PC-9 (cell line): ENCODE results near the gene DPYD. TPM values are rescaled to one million over a fixed set of nuclear protein-coding genes. Genes with fewer than 3 reads are reported as not detected.

ENCODE experiments used
- BruUV-seq: library from RNA; stranded (reverse); fragments of 400-500 nt; replicated peaks from 2 replicates; lab custom pipeline; 2021; lab: Mats Ljungman, UMichigan
- CTCF ChIA-PET: fragments of 300-600 bp; sonication (Branson Sonifier 250); formaldehyde crosslinking; loops from one replicate; lab custom pipeline; 2022; ENCODE audit warnings: antibody characterized with exemption; lab: Charles Lee
- POLR2A ChIA-PET: fragments of 300-600 bp; sonication (Branson Sonifier 250); formaldehyde crosslinking; loops from one replicate; lab custom pipeline; 2022; ENCODE audit warnings: antibody characterized with exemption; ENCODE audit not compliant: unreplicated experiment; lab: Charles Lee
- DNase-seq, 2 experiments: peaks; one replicate each; pipeline versions ENCODE4 v3.0.0 to v3.0.0-alpha.2; 2015 to 2022; ENCODE audit warnings: mixed read lengths in 1 of 2
- H2AFZ ChIP-seq: fragments of 200-600 bp; sonication (generic); 2 replicates; pipeline ENCODE4 v1.8.1; 2017; ENCODE audit warnings: antibody characterized with exemption
- H3F3A ChIP-seq: fragments of 200-600 bp; sonication (generic); 2 replicates; pipeline ENCODE4 v1.8.1; 2017; ENCODE audit warnings: antibody characterized with exemption, mild to moderate bottlenecking, low read depth; ENCODE audit not compliant: insufficient read depth
- H3K27ac ChIP-seq: fragments of 200-600 bp; sonication (generic); 2 replicates; pipeline ENCODE4 v1.6.1; 2016; ENCODE audit warnings: mixed run types
- H3K27me3 ChIP-seq: fragments of 200-600 bp; sonication (generic); 2 replicates; pipeline ENCODE4 v1.6.1; 2016; ENCODE audit warnings: low read depth, mixed run types; ENCODE audit not compliant: insufficient read depth
- H3K36me3 ChIP-seq: fragments of 200-600 bp; sonication (generic); 2 replicates; pipeline ENCODE4 v1.6.1; 2016; ENCODE audit warnings: low read depth, mixed run types
- H3K4me1 ChIP-seq: fragments of 200-600 bp; sonication (generic); replicated peaks from 2 replicates; pipeline ENCODE4 v1.6.1; 2016; ENCODE audit warnings: mixed run types; ENCODE audit not compliant: insufficient read depth
- H3K4me2 ChIP-seq: fragments of 200-600 bp; sonication (generic); 2 replicates; pipeline ENCODE4 v1.6.1; 2017; ENCODE audit warnings: mixed run types
- H3K4me3 ChIP-seq: fragments of 200-600 bp; sonication (generic); 2 replicates; pipeline ENCODE4 v1.6.1; 2016; ENCODE audit warnings: mixed run types
- H3K79me2 ChIP-seq: fragments of 200-600 bp; sonication (generic); 2 replicates; pipeline ENCODE4 v1.6.1; 2017; ENCODE audit warnings: low read depth, mixed run types
- H3K9me2 ChIP-seq: fragments of 200-600 bp; sonication (generic); 2 replicates; pipeline ENCODE4 v1.8.1; 2017; ENCODE audit warnings: mild to moderate bottlenecking; ENCODE audit not compliant: insufficient read depth
- H3K9me3 ChIP-seq: fragments of 200-600 bp; sonication (generic); 2 replicates; pipeline ENCODE4 v1.8.1; 2016; ENCODE audit warnings: low read depth; ENCODE audit not compliant: insufficient read depth
- H4K20me1 ChIP-seq: fragments of 200-600 bp; sonication (generic); 2 replicates; pipeline ENCODE4 v1.8.1; 2017; ENCODE audit not compliant: insufficient read depth
- EZH2 ChIP-seq: fragments of 200-600 bp; sonication (generic); IDR thresholded peaks from 2 replicates; pipeline ENCODE4 v1.8.0; 2017; ENCODE audit warnings: antibody characterized with exemption, low read depth
- intact Hi-C: fragments of 100-400 bp; cut with micrococcal nuclease; formaldehyde crosslinking; loops from one replicate; pipeline ENCODE4 v1.10.0; 2022; ENCODE audit not compliant: unreplicated experiment
- total RNA-seq: library from RNA; stranded (reverse); gene quantifications from 2 replicates; pipeline ENCODE4 v1.2.3, GENCODE V29; 2021
- TF ChIP-seq, protein P1 (sequence below): fragments of 200-600 bp; sonication (generic); conservative IDR thresholded peaks from 2 replicates; pipeline ENCODE4 v1.6.1; 2017; ENCODE audit warnings: mixed run types, antibody characterized with exemption, mild to moderate bottlenecking, moderate library complexity

Gene DPYD
- total RNA-seq, 1 experiment from 2014 or later: 24.1 TPM

DNA sequence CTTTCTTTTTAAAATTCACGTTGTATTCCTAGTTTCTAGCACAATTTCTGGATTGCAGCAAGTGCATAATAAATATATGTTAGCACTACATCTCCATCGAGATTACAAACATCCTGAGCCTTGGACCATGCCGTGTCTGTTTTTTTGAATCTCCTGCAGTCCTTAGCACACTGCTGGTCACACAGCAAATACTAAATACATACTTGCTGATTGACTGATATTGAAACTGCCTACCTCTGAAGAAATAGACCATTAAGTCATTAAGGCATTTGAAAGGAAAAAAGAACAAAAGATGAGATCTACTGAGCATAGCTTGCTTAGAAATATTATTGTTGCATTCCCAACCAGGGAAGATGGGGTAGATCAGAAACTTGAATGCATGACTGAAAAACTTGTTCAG, 830.1 kb downstream of the DPYD start:
- CTCF ChIA-PET: no interaction called here
- Histone ChIP-seq H3K4me1 (no peaks in the 10 kb centered on the region), H3K4me3 (no peak overlapping the region), H3K79me2 (no peaks in the 10 kb centered on the region), H3K27me3 (no peaks in the 10 kb centered on the region), H3K36me3 (no peaks in the 10 kb centered on the region), H3K4me2 (no peak overlapping the region), H3K9me3 (peaks cover 3% of the 10 kb centered on the region; the same call in 1 of the 2 replicates), H2AFZ (no peak overlapping the region), H4K20me1 (no peaks in the 10 kb centered on the region), H3K27ac (no peak overlapping the region), H3K9me2 (no peaks in the 10 kb centered on the region), H3F3A (no peaks in the 10 kb centered on the region)
- DNase-seq: no peak
- no peak for TF ChIP-seq EZH2
- intact Hi-C loops: no loop called here
- POLR2A ChIA-PET: no interaction called here
- no TSS peak for BruUV-seq

DNA sequence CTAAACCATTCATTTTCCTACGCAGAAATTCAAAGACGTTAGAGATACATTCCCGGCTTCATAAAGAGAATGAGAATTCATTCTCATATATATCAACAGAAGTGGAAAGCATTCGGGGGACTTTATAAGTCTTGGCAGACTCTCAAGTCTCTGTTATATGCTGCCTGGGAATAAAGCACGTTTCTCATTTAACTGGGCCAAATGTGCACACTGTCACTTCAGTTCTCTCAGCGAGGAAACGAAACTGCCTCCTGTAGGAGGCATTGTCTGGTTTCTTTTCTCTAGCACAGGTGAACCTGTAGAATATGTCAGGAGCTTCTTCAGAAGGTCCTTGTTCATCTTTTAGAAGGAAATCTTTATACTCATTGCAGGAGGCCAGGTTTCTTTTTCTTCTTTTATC, 831.7 kb downstream of the DPYD start:
- TF ChIP-seq EZH2: no peak
- TF ChIP-seq, protein P1, sequence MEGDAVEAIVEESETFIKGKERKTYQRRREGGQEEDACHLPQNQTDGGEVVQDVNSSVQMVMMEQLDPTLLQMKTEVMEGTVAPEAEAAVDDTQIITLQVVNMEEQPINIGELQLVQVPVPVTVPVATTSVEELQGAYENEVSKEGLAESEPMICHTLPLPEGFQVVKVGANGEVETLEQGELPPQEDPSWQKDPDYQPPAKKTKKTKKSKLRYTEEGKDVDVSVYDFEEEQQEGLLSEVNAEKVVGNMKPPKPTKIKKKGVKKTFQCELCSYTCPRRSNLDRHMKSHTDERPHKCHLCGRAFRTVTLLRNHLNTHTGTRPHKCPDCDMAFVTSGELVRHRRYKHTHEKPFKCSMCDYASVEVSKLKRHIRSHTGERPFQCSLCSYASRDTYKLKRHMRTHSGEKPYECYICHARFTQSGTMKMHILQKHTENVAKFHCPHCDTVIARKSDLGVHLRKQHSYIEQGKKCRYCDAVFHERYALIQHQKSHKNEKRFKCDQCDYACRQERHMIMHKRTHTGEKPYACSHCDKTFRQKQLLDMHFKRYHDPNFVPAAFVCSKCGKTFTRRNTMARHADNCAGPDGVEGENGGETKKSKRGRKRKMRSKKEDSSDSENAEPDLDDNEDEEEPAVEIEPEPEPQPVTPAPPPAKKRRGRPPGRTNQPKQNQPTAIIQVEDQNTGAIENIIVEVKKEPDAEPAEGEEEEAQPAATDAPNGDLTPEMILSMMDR: no peak
- BruUV-seq: no TSS peak
- H3K36me3 ChIP-seq: no peaks in the 10 kb centered on the region
- peaks cover 3% of the 10 kb centered on the region; the same call in 1 of the 2 replicates for H3K9me3 ChIP-seq
- intact Hi-C loops: no loop called here
- H3K4me1 ChIP-seq: no peaks in the 10 kb centered on the region
- no peaks in the 10 kb centered on the region for H3K9me2 ChIP-seq
- POLR2A ChIA-PET: no interaction called here
- no peak overlapping the region for H2AFZ ChIP-seq
- no peak overlapping the region for H3K4me3 ChIP-seq
- no peaks in the 10 kb centered on the region for H3K27me3 ChIP-seq
- H3K79me2 ChIP-seq: no peaks in the 10 kb centered on the region
- H3K27ac ChIP-seq: no peak overlapping the region
- CTCF ChIA-PET: no interaction called here
- H3K4me2 ChIP-seq: no peak overlapping the region
- no peaks in the 10 kb centered on the region for H4K20me1 ChIP-seq
- DNase-seq: no peak
- H3F3A ChIP-seq: no peaks in the 10 kb centered on the region

DNA sequence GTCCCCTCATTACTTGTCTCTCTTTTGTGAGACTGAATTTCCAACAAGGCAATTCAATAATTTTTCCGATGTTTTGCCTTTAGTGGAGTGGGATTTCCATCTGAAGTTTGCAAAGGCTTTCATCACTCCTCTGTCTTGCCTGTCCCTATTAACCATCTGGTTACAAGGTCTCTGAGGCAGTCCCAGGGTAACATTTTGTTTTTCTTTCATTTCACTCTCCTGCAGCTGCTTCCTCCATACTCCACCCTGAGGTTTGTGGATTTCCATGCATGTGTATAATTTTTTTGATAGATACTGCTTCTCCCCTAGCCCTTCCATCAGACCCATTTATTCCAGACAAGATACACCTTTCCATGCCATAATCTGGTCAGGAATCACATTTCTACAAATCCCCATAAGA, 832.4 kb downstream of the DPYD start:
- no peaks in the 10 kb centered on the region for H3K79me2 ChIP-seq
- BruUV-seq: no TSS peak
- no peaks in the 10 kb centered on the region for H3K4me1 ChIP-seq
- H3K4me3 ChIP-seq: no peak overlapping the region
- H3K27ac ChIP-seq: no peak overlapping the region
- H3K9me3 ChIP-seq: peaks cover 3% of the 10 kb centered on the region; the same call in 1 of the 2 replicates
- TF ChIP-seq EZH2: no peak
- H3K9me2 ChIP-seq: no peaks in the 10 kb centered on the region
- no peak overlapping the region for H3K4me2 ChIP-seq
- no peaks in the 10 kb centered on the region for H3K27me3 ChIP-seq
- intact Hi-C loops: no loop called here
- no peak overlapping the region for H2AFZ ChIP-seq
- no peaks in the 10 kb centered on the region for H4K20me1 ChIP-seq
- CTCF ChIA-PET: no interaction called here
- POLR2A ChIA-PET: no interaction called here
- no peaks in the 10 kb centered on the region for H3F3A ChIP-seq
- no peaks in the 10 kb centered on the region for H3K36me3 ChIP-seq
- no peak for DNase-seq

DNA sequence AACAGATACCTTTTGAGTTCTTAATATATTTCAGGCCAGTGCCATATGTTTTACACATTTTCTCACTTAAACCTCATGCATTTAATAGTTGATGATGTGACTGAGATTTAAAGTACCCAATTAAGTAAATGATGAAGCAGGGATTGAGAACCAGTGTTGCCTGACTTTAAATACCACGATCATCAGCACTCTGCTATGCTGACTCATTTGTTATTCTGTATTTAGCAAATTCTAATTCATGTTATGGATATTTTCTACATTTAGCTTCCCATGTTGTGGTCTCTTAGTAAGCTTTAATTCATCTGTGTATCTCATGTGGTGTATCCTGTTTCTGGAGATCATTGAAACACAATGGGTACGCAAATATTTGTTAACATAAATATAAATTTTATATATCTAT, 836.3 kb downstream of the DPYD start:
- Histone ChIP-seq H3K4me2 (no peak overlapping the region), H3K79me2 (no peaks in the 10 kb centered on the region), H3F3A (no peaks in the 10 kb centered on the region), H3K27ac (no peak overlapping the region), H3K36me3 (no peaks in the 10 kb centered on the region), H2AFZ (no peak overlapping the region), H4K20me1 (no peaks in the 10 kb centered on the region), H3K4me1 (no peaks in the 10 kb centered on the region), H3K9me3 (no peaks in the 10 kb centered on the region), H3K27me3 (no peaks in the 10 kb centered on the region), H3K4me3 (no peak overlapping the region), H3K9me2 (peaks cover 7% of the 10 kb centered on the region; the same call in 1 of the 2 replicates)
- TF ChIP-seq, protein P1: no peak
- TF ChIP-seq EZH2: no peak
- ChIA-PET CTCF (no interaction called here), POLR2A (no interaction called here)
- no TSS peak for BruUV-seq
- intact Hi-C loops: no loop called here
- no peak for DNase-seq
